GM21381 (cell line): ENCODE data around the gene DGKI.
"Not testable (repeated sequence)": the region's sequence is repeated elsewhere in the genome, so short reads cannot be mapped to it uniquely, and the experiment has no call there.

Experiments
- ATAC-seq: cut with Tn5 transposase; IDR thresholded peaks from one replicate; pipeline ENCODE4 v1.9.1; 2021; ENCODE audit warnings: mild to moderate bottlenecking, moderate library complexity; ENCODE audit not compliant: unreplicated experiment

DGKI gene

GRCh38 chr7:137836541-137836940, 10.2 kb downstream of the DGKI start:
- ATAC-seq: no peak

- no peak for ATAC-seq
These were observed 10.7 kb downstream of the DGKI start for GRCh38 chr7:137836113-137836509.

GRCh38 chr7:137835486-137836112, 11.2 kb downstream of the DGKI start:
- no peak for ATAC-seq

- no peak for ATAC-seq
These were observed 12.2 kb downstream of the DGKI start for GRCh38 chr7:137834552-137834951.

GRCh38 chr7:137832990-137833389, 13.8 kb downstream of the DGKI start:
- ATAC-seq: not testable (repeated sequence)

GRCh38 chr7:137832382-137832781, 14.4 kb downstream of the DGKI start:
- ATAC-seq: no peak

GRCh38 chr7:137831555-137831954, 15.2 kb downstream of the DGKI start:
- ATAC-seq: not testable (repeated sequence)

- ATAC-seq: no peak
These were observed 17.3 kb downstream of the DGKI start for GRCh38 chr7:137829337-137829992.

- no peak for ATAC-seq
These were observed 18.3 kb downstream of the DGKI start for GRCh38 chr7:137828456-137828855.

- ATAC-seq: no peak
These were observed 21.3 kb downstream of the DGKI start for GRCh38 chr7:137825489-137825888.

- no peak for ATAC-seq
These were observed 25.9 kb downstream of the DGKI start for GRCh38 chr7:137820677-137821420.

GRCh38 chr7:137820156-137820555, 26.6 kb downstream of the DGKI start:
- no peak for ATAC-seq

- no peak for ATAC-seq
These were observed 28.7 kb downstream of the DGKI start for GRCh38 chr7:137818036-137818435.

- ATAC-seq: no peak
These were observed 30.0 kb downstream of the DGKI start for GRCh38 chr7:137816696-137817320.

GRCh38 chr7:137813541-137813940, 33.2 kb downstream of the DGKI start:
- no peak for ATAC-seq

- no peak for ATAC-seq
These were observed 36.5 kb downstream of the DGKI start for GRCh38 chr7:137810248-137810647.

GRCh38 chr7:137804836-137805235, 41.9 kb downstream of the DGKI start:
- ATAC-seq: no peak

GRCh38 chr7:137801491-137801890, 45.3 kb downstream of the DGKI start:
- ATAC-seq: no peak

- ATAC-seq: no peak
These were observed 45.8 kb downstream of the DGKI start for GRCh38 chr7:137801003-137801402.

- peak; percentile 99 for ATAC-seq
These were observed 48.6 kb downstream of the DGKI start for GRCh38 chr7:137798073-137798763.

GRCh38 chr7:137795211-137795610, 51.6 kb downstream of the DGKI start:
- ATAC-seq: no peak
